ENCODE results near the gene PRSS50. TPM values are rescaled to one million over a fixed set of nuclear protein-coding genes. Genes with fewer than 3 reads are reported as not detected.

Gene PRSS50
- total RNA-seq, 1 donor from 2014 or later = not detected

DNA sequence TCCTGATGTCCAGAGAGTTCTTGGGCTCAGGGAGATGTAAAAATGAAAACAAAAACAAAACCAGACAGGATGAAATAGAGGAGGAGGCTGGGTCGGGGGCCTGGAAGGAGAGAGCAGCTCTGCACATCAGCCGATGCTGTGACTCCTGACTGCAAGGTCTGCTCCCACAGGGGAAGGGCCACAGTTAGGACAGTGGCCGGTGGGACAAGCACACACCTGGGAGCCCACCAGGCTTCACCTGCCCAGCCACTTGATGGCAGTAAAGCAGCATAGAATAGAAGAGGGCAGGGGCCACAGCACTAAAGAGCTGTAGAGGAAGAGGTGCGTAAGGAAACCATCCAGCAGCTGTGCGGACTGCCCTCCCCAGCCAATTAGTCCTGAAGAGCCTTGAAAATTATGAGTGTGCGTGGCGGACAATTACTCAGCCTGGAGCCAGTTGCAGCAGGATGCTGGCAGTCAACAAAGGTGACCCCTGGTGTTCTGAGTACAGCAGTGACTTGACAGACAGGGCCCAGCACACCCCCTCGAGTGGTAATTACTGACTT, 54.0 kb downstream of the PRSS50 start:
- no peaks in the 10 kb centered on the region for H3K36me3 Mint-ChIP-seq (ENCODE audit: unreplicated experiment)
- DNase-seq (ENCODE audit: extremely low spot score, unreplicated experiment) = no peak
- H3K4me3 Mint-ChIP-seq (ENCODE audit: unreplicated experiment) = no peak overlapping the region
- peaks cover 4% of the 10 kb centered on the region for H3K27me3 Mint-ChIP-seq (ENCODE audit: unreplicated experiment)
- TF ChIP-seq, protein P1, sequence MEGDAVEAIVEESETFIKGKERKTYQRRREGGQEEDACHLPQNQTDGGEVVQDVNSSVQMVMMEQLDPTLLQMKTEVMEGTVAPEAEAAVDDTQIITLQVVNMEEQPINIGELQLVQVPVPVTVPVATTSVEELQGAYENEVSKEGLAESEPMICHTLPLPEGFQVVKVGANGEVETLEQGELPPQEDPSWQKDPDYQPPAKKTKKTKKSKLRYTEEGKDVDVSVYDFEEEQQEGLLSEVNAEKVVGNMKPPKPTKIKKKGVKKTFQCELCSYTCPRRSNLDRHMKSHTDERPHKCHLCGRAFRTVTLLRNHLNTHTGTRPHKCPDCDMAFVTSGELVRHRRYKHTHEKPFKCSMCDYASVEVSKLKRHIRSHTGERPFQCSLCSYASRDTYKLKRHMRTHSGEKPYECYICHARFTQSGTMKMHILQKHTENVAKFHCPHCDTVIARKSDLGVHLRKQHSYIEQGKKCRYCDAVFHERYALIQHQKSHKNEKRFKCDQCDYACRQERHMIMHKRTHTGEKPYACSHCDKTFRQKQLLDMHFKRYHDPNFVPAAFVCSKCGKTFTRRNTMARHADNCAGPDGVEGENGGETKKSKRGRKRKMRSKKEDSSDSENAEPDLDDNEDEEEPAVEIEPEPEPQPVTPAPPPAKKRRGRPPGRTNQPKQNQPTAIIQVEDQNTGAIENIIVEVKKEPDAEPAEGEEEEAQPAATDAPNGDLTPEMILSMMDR (IDR thresholded peaks at IDR 0.05) = peak; percentile 24
- H3K4me1 Mint-ChIP-seq (ENCODE audit: unreplicated experiment) = peaks cover 48% of the 10 kb centered on the region
- H3K27ac Mint-ChIP-seq (ENCODE audit: unreplicated experiment) = no peak overlapping the region
- H3K9me3 Mint-ChIP-seq (ENCODE audit: unreplicated experiment) = no peaks in the 10 kb centered on the region

DNA sequence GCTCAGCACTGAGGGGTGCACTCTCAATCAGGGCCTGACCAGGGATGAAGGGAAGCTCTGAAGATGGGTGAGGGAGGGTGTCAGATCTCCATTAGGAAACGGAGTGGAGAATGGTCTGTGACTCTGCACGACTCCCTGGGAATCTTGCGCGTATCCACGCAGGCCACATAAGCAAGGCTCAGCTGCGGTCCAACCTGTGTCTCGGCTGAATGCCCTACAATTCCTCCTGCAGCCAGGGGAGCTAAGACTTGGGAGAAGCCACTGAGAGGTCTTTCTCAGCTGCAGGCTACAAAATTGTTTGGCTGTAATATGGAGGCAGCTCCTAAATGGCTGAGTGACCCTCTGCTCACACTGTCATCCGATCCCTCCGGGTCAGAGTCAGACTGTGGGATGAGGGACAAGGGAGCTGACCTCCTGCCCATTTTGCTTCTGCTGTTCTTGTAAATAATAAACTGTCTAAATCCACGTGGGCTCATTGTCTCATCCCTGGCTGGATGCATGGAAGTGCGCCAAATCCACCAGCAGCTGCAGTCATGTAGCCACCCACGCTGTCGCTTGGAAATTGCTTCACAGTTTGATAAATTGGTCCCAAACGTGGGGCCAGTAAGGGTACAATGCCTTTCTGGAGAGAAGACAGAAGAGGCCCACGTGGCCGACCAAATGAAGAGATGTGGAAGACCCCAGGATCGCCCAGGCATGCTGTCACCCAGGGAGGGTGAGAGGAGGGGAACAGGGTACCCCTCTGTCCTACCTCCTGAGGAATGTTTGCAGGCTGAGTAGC, 54.7 kb downstream of the PRSS50 start:
- Mint-ChIP-seq H3K27me3 (ENCODE audit: unreplicated experiment) (peaks cover 4% of the 10 kb centered on the region), H3K4me1 (ENCODE audit: unreplicated experiment) (peaks cover 53% of the 10 kb centered on the region), H3K27ac (ENCODE audit: unreplicated experiment) (no peak overlapping the region), H3K4me3 (ENCODE audit: unreplicated experiment) (no peak overlapping the region), H3K9me3 (ENCODE audit: unreplicated experiment) (no peaks in the 10 kb centered on the region), H3K36me3 (ENCODE audit: unreplicated experiment) (no peaks in the 10 kb centered on the region)
- no peak for DNase-seq (ENCODE audit: extremely low spot score, unreplicated experiment)
- TF ChIP-seq, protein P1 (IDR thresholded peaks at IDR 0.05) = no peak

Other genes with a start within 250 kb of the PRSS50 start
- not detected in 2 replicates for gene RTP3, start 219.9 kb downstream of the PRSS50 start, total RNA-seq
- 1.2 and 1.5 TPM in 2 replicates for gene LRRC2, start 151.6 kb downstream of the PRSS50 start, total RNA-seq
- not detected in 2 replicates for gene FAM240A, start 105.3 kb downstream of the PRSS50 start, total RNA-seq
- gene ALS2CL, start 24.2 kb downstream of the PRSS50 start, total RNA-seq = 0.99 and 1.4 TPM in 2 replicates
- gene TMIE, start 16.5 kb downstream of the PRSS50 start, total RNA-seq = not detected in 2 replicates
- 1.6 and 3.0 TPM in 2 replicates for gene MYL3, start 145.6 kb upstream of the PRSS50 start, total RNA-seq
- 12.9 and 15.4 TPM in 2 replicates for gene PTH1R, start 159.9 kb upstream of the PRSS50 start, total RNA-seq

All from osteocyte (in vitro differentiated cells).